ENCODE measurements around the gene SENP3. TPM values are rescaled to one million over a fixed set of nuclear protein-coding genes. Genes with fewer than 3 reads are reported as not detected.

Gene SENP3
- polyA plus RNA-seq, 1 donor: 90.9 TPM

DNA sequence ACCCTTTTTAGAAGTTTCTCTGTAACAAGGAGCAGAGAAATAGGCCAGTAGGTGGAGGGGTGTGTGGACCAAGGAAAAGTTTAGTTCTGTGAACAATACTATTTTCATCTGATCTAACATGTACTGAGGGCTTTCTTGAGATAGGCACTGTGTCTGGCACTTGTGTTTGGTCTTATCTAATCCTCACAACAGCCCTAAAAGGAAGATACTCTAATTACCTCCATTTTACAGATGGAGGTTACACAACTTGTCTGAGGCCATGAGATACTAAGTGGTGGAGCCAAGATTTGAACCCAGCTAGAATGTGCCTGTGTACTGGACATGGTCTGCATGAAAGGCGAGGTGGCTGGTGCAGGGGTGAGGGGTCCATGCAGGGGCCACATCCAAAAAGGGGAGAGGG, 8.4 kb upstream of the SENP3 start:
- no peak for DNase-seq

DNA sequence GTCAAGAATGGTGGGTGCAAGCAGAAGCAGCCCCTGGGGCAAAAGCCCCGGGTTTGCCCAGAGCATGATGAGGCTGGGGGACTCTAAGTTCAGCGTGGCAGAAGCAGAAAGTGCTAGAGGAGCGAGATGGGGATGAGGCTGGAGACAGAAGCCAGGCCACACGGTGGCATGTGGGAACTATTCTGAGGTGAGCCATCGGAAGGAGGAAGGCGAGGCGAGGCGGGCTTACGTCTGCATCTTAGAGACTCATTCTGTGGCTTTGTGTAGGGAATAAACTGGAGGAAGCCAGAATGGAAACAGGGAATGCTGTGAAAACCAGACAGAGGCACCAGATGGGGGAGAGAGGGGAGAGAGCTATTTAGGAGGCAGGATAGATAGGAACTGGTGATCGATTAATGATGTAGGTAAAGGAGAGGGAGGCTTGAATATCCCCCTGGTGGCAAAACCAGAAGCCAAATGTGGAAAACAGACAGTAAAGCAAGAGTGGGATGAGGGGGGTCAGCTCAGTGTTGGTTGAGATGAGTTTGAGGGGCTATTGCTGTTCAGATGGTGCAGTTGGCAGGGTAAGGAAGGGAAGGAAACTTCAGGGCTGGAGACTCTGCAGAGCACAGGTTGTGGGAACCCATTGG, 6.3 kb upstream of the SENP3 start:
- DNase-seq: no peak

DNA sequence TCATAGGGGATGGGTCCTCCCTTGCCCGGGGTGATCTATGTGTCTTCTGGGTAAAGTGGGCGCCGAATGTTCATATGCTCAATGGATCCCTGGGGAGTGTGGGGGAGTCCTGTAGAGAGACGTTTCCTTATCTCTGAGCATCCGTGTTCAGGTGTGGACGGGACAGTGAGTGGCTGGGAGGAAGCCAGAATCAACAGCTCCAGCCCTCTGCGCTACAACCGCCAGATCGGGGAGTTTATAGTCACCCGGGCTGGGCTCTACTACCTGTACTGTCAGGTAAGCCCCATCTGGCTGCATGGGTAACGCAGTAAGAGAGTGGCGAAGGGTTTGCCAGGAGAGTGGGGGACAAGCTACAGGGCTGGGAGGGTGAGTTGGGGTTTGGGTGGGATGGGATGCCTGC, 5.1 kb upstream of the SENP3 start:
- DNase-seq: no peak

DNA sequence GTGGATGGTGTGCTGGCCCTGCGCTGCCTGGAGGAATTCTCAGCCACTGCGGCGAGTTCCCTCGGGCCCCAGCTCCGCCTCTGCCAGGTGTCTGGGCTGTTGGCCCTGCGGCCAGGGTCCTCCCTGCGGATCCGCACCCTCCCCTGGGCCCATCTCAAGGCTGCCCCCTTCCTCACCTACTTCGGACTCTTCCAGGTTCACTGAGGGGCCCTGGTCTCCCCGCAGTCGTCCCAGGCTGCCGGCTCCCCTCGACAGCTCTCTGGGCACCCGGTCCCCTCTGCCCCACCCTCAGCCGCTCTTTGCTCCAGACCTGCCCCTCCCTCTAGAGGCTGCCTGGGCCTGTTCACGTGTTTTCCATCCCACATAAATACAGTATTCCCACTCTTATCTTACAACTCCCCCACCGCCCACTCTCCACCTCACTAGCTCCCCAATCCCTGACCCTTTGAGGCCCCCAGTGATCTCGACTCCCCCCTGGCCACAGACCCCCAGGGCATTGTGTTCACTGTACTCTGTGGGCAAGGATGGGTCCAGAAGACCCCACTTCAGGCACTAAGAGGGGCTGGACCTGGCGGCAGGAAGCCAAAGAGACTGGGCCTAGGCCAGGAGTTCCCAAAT, 4.5 kb upstream of the SENP3 start:
- DNase-seq: no peak

DNA sequence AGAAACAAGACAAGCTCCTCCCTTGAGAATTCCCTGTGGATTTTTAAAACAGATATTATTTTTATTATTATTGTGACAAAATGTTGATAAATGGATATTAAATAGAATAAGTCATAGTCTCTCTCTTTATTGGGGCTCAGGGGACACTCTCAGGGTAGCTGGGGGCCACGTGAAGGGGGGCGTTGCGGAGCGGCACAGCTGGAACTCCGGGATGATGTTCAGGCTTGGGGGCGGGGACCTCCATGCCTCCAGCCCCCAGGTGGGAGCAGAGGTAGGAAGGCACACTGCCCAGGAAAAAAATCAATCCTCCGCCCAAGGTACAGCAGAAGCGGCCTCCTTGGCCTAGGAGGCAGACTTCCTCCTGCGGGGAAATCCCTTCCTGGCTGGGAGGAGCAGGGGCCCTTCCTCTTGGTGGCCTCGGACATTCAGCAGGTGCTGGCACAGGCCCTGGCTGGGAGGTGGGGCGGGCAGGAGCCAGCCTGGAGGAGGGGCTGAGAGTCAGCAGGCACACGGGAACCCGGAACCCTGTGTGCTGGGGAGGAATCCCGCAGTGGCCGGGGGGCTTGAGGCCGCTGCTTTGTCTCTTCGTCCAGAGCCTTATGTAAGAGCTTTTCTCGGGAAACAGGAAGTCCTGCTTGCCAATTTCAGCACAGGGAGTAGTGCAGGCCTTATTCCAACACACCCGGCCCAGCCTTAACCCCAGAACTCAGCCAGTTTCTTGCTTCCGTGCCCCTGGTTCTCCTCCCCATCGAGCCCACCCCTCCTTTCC, 3.8 kb upstream of the SENP3 start:
- no peak for DNase-seq

DNA sequence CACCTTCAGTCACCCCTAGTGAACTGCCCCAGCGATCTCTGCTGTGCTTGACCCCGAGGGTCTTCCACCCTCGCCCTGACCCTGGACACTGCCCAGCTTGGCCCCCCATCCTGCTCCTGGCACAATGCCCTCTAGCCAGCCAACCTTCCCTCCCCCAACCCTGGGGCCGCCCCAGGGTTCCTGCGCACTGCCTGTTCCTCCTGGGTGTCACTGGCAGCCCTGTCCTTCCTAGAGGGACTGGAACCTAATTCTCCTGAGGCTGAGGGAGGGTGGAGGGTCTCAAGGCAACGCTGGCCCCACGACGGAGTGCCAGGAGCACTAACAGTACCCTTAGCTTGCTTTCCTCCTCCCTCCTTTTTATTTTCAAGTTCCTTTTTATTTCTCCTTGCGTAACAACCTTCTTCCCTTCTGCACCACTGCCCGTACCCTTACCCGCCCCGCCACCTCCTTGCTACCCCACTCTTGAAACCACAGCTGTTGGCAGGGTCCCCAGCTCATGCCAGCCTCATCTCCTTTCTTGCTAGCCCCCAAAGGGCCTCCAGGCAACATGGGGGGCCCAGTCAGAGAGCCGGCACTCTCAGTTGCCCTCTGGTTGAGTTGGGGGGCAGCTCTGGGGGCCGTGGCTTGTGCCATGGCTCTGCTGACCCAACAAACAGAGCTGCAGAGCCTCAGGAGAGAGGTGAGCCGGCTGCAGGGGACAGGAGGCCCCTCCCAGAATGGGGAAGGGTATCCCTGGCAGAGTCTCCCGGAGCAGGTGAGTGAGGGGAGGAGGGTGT, 3.0 kb upstream of the SENP3 start, which contains the start of gene TNFSF13:
Gene TNFSF13 (plus strand): TSS at position 207 of the 776 bp plus-strand sequence. CDS start 290 bp downstream, at position 497.
- no peak for DNase-seq

DNA sequence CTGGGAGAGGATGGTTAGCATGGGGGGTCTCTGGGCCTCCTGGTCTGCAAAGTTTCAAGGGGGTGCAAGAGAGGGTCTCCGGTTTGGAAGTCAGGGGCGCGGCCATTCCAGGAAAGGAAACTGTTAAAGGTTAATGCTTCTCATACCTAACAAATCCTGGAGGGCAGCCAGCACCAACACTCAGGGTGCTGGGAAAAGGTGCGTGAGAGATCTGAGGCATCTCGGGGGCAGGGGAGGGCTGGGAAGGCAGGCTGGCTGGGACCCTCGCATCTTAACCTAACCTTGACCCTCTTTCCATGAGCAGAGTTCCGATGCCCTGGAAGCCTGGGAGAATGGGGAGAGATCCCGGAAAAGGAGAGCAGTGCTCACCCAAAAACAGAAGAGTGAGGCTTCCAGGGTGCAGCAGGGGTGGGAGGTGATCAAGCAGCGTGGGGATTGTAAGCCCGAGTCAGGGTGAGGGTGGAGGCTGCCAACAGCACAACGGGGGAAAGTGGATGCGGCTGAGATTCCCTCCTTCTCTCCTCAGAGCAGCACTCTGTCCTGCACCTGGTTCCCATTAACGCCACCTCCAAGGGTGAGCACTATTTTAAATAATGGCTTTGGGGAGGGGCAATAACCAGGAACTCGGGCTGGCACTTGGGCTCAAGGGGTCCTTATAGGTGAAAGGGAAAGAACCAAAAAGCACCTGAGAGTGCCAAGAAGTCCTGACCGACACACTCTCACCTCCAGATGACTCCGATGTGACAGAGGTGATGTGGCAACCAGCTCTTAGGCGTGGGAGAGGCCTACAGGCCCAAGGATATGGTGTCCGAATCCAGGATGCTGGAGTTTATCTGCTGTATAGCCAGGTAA, 2.2 kb upstream of the SENP3 start:
- DNase-seq: no peak

DNA sequence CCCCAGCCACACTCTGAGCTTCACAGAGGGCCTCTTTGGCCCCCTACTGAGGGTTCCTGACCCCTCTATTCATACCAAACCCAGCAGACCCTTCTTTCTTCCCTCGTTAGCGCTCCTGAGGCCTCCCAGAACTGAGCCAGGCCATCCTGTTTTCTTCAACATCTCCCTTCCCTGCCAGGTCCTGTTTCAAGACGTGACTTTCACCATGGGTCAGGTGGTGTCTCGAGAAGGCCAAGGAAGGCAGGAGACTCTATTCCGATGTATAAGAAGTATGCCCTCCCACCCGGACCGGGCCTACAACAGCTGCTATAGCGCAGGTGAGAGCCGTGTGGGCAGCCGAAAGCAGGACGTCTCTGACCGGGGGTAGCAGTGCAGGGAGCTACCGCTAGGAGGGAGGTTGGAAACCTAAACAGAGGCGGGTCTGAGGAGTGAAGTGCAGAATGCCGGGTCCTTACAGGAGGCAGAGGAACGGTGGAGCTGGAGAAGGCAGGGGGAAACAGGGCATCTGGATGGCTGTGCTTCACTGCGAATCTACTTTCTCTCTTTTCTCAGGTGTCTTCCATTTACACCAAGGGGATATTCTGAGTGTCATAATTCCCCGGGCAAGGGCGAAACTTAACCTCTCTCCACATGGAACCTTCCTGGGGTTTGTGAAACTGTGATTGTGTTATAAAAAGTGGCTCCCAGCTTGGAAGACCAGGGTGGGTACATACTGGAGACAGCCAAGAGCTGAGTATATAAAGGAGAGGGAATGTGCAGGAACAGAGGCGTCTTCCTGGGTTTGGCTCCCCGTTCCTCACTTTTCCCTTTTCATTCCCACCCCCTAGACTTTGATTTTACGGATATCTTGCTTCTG, 1.3 kb upstream of the SENP3 start:
- DNase-seq: no peak

DNA sequence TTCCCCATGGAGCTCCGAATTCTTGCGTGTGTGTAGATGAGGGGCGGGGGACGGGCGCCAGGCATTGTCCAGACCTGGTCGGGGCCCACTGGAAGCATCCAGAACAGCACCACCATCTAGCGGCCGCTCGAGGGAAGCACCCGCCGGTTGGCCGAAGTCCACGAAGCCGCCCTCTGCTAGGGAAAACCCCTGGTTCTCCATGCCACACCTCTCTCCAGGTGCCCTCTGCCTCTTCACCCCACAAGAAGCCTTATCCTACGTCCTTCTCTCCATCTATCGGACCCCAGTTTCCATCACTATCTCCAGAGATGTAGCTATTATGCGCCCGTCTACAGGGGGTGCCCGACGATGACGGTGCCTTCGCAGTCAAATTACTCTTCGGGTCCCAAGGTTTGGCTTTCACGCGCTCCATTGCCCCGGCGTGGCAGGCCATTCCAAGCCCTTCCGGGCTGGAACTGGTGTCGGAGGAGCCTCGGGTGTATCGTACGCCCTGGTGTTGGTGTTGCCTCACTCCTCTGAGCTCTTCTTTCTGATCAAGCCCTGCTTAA, 617 bp upstream of the SENP3 start:
- DNase-seq: peak; percentile 87

DNA sequence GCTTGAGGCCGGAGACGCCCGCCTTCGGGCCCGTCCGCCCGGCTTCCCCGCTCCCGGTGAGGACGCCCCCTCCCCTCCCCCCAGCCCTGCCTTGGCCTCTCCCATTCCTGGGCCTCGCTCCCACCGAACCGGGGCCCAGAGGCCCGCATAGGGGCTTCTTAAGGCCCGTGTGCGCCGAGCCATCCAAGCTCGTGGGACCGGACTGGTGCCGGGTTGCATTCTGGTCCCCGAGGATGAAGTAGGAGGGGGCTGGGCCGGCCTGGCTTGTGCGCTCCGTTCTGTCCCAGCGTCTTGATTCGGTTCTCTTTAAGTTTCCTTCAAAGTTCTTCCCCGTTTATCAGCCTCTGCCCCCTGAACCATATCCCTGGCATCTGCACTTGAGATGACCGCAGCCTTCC, 488 bp downstream of the SENP3 start:
- no peak for DNase-seq

DNA sequence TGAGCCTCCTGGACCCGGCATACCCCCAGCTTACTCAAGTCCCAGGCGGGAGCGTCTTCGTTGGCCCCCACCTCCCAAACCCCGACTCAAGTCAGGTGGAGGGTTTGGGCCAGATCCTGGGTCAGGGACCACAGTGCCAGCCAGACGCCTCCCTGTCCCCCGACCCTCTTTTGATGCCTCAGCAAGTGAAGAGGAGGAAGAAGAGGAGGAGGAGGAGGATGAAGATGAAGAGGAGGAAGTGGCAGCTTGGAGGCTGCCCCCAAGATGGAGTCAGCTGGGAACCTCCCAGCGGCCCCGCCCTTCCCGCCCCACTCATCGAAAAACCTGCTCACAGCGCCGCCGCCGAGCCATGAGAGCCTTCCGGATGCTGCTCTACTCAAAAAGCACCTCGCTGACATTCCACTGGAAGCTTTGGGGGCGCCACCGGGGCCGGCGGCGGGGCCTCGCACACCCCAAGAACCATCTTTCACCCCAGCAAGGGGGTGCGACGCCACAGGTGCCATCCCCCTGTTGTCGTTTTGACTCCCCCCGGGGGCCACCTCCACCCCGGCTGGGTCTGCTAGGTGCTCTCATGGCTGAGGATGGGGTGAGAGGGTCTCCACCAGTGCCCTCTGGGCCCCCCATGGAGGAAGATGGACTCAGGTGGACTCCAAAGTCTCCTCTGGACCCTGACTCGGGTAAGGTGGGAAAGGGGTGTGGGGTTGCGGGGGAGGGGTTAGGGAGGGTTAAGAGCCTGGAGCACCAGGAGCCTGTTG, 1.6 kb downstream of the SENP3 start:
- no peak for DNase-seq

DNA sequence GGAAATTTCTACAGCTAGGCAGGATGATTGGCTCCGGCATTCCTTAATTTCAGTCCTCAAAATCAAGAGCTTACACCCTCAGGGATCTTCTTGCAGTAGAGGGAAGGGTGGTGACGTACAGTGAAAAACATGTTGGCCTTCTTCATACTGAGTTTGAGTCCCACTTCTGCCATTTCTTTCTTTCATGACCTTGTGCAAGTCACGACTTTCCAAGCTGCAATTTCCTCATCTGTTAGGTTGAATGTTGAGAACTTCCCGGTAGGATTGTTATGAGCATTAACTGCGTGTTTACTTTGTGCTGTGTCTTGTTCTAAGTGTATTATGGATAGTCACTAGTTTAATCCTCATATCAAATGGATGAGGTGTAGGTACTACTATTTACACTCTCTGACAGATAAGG, 7.9 kb downstream of the SENP3 start:
- no peak for DNase-seq

DNA sequence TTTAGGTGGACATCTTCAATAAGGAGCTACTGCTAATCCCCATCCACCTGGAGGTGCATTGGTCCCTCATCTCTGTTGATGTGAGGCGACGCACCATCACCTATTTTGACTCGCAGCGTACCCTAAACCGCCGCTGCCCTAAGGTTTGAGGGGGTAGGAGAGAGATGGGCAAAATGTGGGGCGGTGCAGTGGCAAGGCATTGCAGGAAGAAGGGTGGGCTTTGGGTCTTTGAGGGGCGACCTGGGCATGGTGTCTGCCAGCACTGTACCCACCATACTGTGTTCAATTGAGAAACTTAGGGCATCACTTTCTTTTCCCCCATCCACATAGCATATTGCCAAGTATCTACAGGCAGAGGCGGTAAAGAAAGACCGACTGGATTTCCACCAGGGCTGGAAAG, 8.6 kb downstream of the SENP3 start:
- DNase-seq: no peak

DNA sequence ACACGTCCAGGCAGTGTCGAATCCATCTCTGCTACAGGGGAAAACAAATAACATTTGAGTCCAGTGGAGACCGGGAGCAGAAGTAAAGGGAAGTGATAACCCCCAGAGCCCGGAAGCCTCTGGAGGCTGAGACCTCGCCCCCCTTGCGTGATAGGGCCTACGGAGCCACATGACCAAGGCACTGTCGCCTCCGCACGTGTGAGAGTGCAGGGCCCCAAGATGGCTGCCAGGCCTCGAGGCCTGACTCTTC, 10.5 kb downstream of the SENP3 start:
- no peak for DNase-seq

DNA sequence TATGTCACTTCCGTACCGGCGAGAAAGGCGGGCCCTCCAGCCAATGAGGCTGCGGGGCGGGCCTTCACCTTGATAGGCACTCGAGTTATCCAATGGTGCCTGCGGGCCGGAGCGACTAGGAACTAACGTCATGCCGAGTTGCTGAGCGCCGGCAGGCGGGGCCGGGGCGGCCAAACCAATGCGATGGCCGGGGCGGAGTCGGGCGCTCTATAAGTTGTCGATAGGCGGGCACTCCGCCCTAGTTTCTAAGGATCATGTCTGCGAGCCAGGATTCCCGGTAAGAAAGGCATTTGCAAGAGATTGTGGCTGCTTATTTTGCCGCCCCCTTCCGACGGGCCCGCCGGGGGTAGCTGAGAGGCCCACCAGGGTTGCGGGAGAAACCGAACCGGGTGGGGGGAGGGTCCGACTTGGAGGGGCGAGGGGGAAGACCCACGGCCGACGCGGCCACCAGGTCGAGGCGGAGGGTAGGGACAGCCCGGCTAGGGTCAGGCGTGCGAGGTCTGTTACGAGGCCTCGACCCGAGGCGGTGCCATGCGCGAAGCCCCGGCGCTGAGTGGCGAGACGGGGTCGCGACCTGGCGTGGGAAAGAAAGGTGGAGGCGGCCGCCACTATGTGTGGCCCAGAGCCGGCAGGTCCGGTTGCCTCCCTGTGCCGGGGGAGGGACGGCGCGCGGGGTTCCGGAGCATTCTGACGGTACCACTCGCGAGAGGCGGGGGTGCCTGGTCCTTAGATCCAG, 11.0 kb downstream of the SENP3 start:
- DNase-seq: peak; percentile 99

DNA sequence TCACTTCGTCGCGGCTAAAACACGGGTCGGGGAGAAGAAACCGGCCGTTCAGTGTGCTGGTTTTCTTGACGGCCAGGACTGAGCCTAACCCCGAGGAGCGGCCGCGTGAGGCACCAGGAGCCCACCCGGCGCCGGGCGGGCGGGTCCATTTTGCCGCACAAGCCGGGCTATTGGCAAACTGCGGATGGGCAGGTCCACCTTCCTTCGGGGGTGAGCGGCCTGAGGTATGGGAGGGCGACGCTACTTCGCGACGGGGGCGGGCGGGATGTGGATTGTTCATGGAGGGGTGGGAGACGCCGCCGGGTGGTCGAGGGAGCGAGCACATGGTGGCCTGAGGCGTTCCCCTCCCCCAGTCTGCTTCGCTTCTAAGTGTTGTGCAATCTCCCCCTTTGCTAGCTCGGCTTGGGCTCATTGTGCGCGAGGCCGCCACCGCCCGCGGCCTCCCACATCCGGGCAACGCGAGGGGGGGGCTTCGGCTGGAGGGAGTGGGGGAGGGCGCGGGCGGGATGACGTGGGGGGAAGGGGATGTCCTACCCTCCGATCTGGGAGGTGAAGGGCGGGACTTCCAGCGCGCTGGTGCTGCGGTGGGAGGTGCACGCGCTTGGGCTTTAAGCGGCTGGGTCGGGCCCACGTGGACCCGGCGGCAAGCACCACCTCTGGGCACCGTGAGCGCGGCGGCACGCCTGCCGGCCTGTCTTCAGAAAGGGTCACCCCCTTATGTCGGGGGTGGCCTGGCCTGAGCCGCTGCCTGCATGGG, 11.8 kb downstream of the SENP3 start:
- peak; percentile 89 for DNase-seq

DNA sequence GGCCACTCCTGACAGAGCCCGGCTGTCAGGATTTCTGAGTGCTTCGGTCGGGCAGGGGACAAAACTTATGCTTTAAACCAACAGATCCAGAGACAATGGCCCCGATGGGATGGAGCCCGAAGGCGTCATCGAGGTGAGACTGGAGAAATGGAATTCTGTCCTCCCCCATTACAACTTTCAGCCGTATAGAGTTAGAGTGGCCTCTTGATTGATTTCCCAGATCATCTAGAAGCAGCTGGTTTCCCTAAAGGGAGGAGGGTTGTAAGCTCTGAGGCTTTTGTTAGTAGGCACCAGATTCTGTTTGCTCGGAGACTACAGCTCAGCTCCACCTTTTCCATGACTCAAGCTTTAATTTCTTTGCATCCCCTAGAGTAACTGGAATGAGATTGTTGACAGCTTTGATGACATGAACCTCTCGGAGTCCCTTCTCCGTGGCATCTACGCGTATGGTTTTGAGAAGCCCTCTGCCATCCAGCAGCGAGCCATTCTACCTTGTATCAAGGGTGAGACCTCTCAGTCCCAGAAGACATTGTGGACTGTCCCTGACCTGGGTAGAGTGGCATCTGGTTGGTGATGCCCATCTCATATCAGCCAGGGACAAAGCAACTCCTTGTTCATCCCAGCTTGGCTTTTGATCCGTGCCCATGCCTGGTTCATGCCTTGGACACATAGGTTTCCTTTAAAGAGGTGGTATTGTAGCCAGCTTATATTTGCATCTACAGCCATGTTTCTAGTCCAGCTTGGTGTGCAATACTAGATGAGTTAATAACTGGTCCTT, 12.6 kb downstream of the SENP3 start:
- no peak for DNase-seq

DNA sequence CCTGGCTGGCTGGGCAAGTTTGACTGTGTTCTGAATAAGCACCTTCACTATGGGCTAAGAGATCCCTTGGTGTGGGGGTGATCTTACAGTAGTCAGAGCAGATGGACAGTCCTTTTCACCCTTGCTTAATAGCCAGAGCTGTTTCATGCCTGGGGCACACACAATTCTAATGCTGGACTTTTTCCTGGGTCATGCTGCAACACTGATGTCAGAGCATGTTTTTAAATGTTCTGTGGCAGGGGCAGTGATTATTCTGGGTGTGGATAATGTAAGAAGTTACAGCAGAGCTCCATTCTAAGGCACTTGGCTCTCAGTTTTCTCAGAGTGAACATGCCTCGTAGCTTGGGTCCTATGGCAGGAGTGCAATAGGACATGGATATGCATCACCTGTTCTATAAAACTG, 13.8 kb downstream of the SENP3 start:
- no peak for DNase-seq
